ENCODE measurements around the gene ESRP2.
A peak's percentile ranks its signal among the peaks of the same experiment; 100 is the strongest.

The ESRP2 gene

GRCh38 chr16:68265078-68265920 lies 29.4 kb upstream of the ESRP2 start (continued):
- TF ChIP-seq PRDM4 (tag by site-specific recombination; IDR thresholded peaks at IDR 0.05) = 0 out of 2 replicates have a peak, but pooled peaks have one; percentile 36
- TF ChIP-seq KLF7 (tag by site-specific recombination; IDR thresholded peaks at IDR 0.05; ENCODE audit: borderline replicate concordance) = 0 out of 2 replicates have a peak, but pooled peaks have one; percentile 3

GRCh38 chr16:68264128-68265077 lies 28.5 kb upstream of the ESRP2 start, which contains the start of gene SLC7A6:
SLC7A6 (plus strand) TSS chr16:68264526; CDS start chr16:68274727, 10,201 bp downstream.
- Histone ChIP-seq H3K4me1 (ENCODE audit: control insufficient read depth, insufficient read depth, low read length) (peaks cover 17% of the 10 kb centered on the region), H3K9me3 (ENCODE audit: control insufficient read depth, insufficient read depth, low read depth, low read length) (no peaks in the 10 kb centered on the region), H3K4me3 (ENCODE audit: low read depth, low read length) (peak within 1 kb of the TSS; percentile 78), H3K36me3 (ENCODE audit: control insufficient read depth in 2 of 2, insufficient read depth in 1 of 2, low read length in 2 of 2) (peaks cover 0 to 11% of the 10 kb centered on the region in 2 experiments; a peak in 2 of 3 replicates), H3K27ac (ENCODE audit: extremely low read depth, low read depth, low read length) (peak within 1 kb of the TSS; percentile 87)
- POLR2A ChIA-PET = interaction anchor here (0.6 to 4.5 kb wide), 11 partner anchors 8 to 180 kb away, joined by 3 to 40 read pairs (median 6); partner anchors contain the start of genes NFATC3, PLA2G15, PRMT7 and SLC7A6OS
- CTCF ChIA-PET = interaction anchor here (0.5 to 8.2 kb wide), 28 partner anchors 8 to 1404 kb away, joined by 3 to 151 read pairs (median 4); partner anchors contain the start of genes NFATC3 and PLA2G15
- no peak for TF ChIP-seq ZNF24 (tag by site-specific recombination; IDR thresholded peaks at IDR 0.05)
- peak; percentile 54; the same call in 1 of the 2 replicates for TF ChIP-seq ZNF561 (tag by site-specific recombination; IDR thresholded peaks at IDR 0.05; ENCODE audit: borderline replicate concordance)
- TF ChIP-seq AEBP2 (tag by site-specific recombination; IDR thresholded peaks at IDR 0.05; ENCODE audit: borderline replicate concordance) = peak; percentile 33; the same call in 1 of the 2 replicates
- TF ChIP-seq SP3 (tag by site-specific recombination; IDR thresholded peaks at IDR 0.05) = no peak
- peak; percentile 34; the same call in 1 of the 2 replicates for TF ChIP-seq YY2 (tag by site-specific recombination; IDR thresholded peaks at IDR 0.05)
- no peak for TF ChIP-seq ZNF513 (tag by site-specific recombination; IDR thresholded peaks at IDR 0.05)
- peak; percentile 52 for TF ChIP-seq ZNF580 (tag by site-specific recombination; IDR thresholded peaks at IDR 0.05)
- TF ChIP-seq ZNF585B (tag by site-specific recombination; IDR thresholded peaks at IDR 0.05) = no peak
- peak; percentile 77; the same call in 1 of the 2 replicates for TF ChIP-seq ZNF792 (tag by site-specific recombination; IDR thresholded peaks at IDR 0.05)
- TF ChIP-seq ZNF843 (tag by site-specific recombination; IDR thresholded peaks at IDR 0.05) = peak; percentile 58
- TF ChIP-seq ZNF398 (tag by site-specific recombination; IDR thresholded peaks at IDR 0.05) = 0 out of 2 replicates have a peak, but pooled peaks have one; percentile 19
- peak; percentile 32 for TF ChIP-seq SP7 (tag by site-specific recombination; IDR thresholded peaks at IDR 0.05)
- TF ChIP-seq GLIS2 (tag by site-specific recombination; IDR thresholded peaks at IDR 0.05) = peak; percentile 83
- TF ChIP-seq PRDM4 (tag by site-specific recombination; IDR thresholded peaks at IDR 0.05) = peak; percentile 48; the same call in 1 of the 2 replicates
- TF ChIP-seq HIC1 (tag by site-specific recombination; IDR thresholded peaks at IDR 0.05) = no peak
- no peak; the same call in 1 of the 2 replicates for TF ChIP-seq KLF7 (tag by site-specific recombination; IDR thresholded peaks at IDR 0.05; ENCODE audit: borderline replicate concordance)
- 0 out of 2 replicates have a peak, but pooled peaks have one; percentile 36 for TF ChIP-seq IKZF3 (tag by site-specific recombination; IDR thresholded peaks at IDR 0.05)
- peak; percentile 19 for TF ChIP-seq ZNF133 (tag by site-specific recombination; IDR thresholded peaks at IDR 0.05)

Measured in HEK293 (cell line).